ENCODE measurements around the gene SORCS2. TPM values are rescaled to one million over a fixed set of nuclear protein-coding genes. Genes with fewer than 3 reads are reported as not detected.

SORCS2 gene
- total RNA-seq, 1 experiment from 2014 or later: 0.06 TPM

DNA sequence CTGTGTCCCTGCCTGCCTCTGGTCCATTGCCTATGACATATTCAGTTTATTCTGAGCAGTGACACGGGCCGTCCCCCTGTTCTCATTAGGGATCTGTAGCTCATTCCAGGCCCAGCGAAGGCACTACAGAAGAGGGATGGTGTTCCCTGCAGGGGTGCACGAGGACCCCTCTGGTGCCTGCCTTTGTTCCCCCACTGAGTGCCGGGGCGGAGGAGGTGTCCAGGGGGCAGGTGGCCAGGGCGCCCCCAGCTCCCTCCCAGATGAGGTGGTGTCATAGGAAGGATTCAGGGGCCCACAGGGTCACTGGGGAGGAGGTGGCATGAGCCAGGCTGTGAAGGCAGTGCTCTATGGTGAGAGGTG lies 61.0 kb downstream of the SORCS2 start:
- no peaks in the 10 kb centered on the region for H3K4me1 ChIP-seq (ENCODE audit: insufficient read depth, low read length, poor library complexity, severe bottlenecking)
- no peaks in the 10 kb centered on the region for H3K9me3 ChIP-seq (ENCODE audit: low read depth, low read length, poor library complexity, severe bottlenecking)
- no peak overlapping the region for H3K27ac ChIP-seq (ENCODE audit: low read depth, low read length, poor library complexity, severe bottlenecking)
- no peaks in the 10 kb centered on the region for H3K36me3 ChIP-seq (ENCODE audit: insufficient read depth, low read length, poor library complexity, severe bottlenecking)
- no TSS peak for BruUV-seq (replicated peaks)
- peaks cover 4% of the 10 kb centered on the region for H3K27me3 ChIP-seq (replicated peaks; ENCODE audit: insufficient read depth, low read depth, low read length, poor library complexity)
- ChIA-PET POLR2A (ENCODE audit: low non-redundant PET) (no interaction called here), CTCF (no interaction called here)
- intact Hi-C loops (cut with micrococcal nuclease; ENCODE audit: unreplicated experiment): no loop called here
- TF ChIP-seq, protein P1, sequence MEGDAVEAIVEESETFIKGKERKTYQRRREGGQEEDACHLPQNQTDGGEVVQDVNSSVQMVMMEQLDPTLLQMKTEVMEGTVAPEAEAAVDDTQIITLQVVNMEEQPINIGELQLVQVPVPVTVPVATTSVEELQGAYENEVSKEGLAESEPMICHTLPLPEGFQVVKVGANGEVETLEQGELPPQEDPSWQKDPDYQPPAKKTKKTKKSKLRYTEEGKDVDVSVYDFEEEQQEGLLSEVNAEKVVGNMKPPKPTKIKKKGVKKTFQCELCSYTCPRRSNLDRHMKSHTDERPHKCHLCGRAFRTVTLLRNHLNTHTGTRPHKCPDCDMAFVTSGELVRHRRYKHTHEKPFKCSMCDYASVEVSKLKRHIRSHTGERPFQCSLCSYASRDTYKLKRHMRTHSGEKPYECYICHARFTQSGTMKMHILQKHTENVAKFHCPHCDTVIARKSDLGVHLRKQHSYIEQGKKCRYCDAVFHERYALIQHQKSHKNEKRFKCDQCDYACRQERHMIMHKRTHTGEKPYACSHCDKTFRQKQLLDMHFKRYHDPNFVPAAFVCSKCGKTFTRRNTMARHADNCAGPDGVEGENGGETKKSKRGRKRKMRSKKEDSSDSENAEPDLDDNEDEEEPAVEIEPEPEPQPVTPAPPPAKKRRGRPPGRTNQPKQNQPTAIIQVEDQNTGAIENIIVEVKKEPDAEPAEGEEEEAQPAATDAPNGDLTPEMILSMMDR (conservative IDR thresholded peaks at IDR 0.05; ENCODE audit: low read depth, low read length): no peak
- TF ChIP-seq EZH2 (IDR thresholded peaks at IDR 0.05; ENCODE audit: borderline replicate concordance, low read depth, low read length, poor library complexity, severe bottlenecking): no peak
- no peak for DNase-seq (ENCODE audit: low spot score)
- no peak overlapping the region for H3K4me3 ChIP-seq (ENCODE audit: low read depth, low read length, poor library complexity, severe bottlenecking)

DNA sequence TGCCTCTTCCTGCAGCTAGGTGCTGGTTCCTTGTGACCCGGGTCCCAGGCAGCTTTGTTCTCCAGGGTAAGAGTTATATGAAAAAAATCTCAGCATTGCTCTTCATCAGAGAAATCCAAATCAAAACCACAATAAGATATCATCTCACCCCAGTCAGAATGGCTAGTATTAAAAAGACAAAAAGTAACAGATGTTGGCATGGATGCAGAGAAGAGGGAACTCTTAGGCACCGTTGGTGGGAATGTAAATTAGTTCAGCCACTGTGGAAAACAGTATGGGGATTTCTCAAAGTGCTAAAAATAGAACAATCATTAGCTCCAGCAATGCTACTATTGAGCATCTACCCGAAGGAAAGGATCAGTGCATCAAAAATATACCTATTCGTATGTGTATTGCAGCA lies 61.5 kb downstream of the SORCS2 start:
- peaks cover 4% of the 10 kb centered on the region for H3K27me3 ChIP-seq (replicated peaks; ENCODE audit: insufficient read depth, low read depth, low read length, poor library complexity)
- no peaks in the 10 kb centered on the region for H3K36me3 ChIP-seq (ENCODE audit: insufficient read depth, low read length, poor library complexity, severe bottlenecking)
- no peaks in the 10 kb centered on the region for H3K4me1 ChIP-seq (ENCODE audit: insufficient read depth, low read length, poor library complexity, severe bottlenecking)
- H3K27ac ChIP-seq (ENCODE audit: low read depth, low read length, poor library complexity, severe bottlenecking): no peak overlapping the region
- POLR2A ChIA-PET (ENCODE audit: low non-redundant PET): no interaction called here
- no TSS peak for BruUV-seq (replicated peaks)
- H3K4me3 ChIP-seq (ENCODE audit: low read depth, low read length, poor library complexity, severe bottlenecking): no peak overlapping the region
- no peak for DNase-seq (ENCODE audit: low spot score)
- intact Hi-C loops (cut with micrococcal nuclease; ENCODE audit: unreplicated experiment): no loop called here
- no peaks in the 10 kb centered on the region for H3K9me3 ChIP-seq (ENCODE audit: low read depth, low read length, poor library complexity, severe bottlenecking)
- TF ChIP-seq, protein P1 (conservative IDR thresholded peaks at IDR 0.05; ENCODE audit: low read depth, low read length): no peak
- no peak for TF ChIP-seq EZH2 (IDR thresholded peaks at IDR 0.05; ENCODE audit: borderline replicate concordance, low read depth, low read length, poor library complexity, severe bottlenecking)
- CTCF ChIA-PET: no interaction called here

DNA sequence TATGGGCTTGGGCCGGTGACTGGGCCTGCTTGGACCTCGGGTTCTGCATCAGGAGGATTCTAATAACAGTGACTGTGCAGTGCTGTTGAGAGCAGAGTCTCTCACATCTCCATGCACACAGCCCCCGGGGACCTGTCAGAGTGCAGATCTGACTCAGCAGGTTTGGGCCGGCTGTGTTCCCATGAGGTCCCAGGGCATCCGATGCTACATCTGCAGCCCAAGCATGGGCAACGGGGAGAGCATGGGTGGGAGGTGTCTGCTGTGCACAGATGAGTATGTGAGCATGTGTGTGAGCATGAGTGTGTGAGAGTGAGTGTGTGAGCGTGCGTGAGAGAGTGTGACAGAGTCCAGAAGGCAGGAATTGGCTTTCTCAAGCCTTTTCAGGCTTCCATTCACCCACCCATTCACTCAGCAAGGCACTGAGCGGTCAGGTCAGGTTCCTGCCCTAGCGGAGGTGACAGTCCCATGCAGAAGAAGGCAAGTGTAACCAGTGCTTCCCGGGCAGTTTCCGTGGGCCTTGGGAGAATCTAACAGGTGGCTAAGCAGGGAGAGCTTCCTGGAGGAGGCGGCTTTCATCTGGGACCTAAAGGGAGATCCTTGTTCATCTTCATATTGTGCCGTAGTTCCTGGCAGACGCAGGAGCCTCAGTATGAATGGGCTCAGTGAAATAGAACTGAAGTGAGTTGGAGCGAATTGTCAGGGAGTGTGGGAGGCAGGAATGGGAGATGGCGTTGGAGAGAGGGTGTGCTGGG lies 62.6 kb downstream of the SORCS2 start:
- Histone ChIP-seq H3K36me3 (ENCODE audit: insufficient read depth, low read length, poor library complexity, severe bottlenecking) (no peaks in the 10 kb centered on the region), H3K27ac (ENCODE audit: low read depth, low read length, poor library complexity, severe bottlenecking) (no peak overlapping the region), H3K4me1 (ENCODE audit: insufficient read depth, low read length, poor library complexity, severe bottlenecking) (no peaks in the 10 kb centered on the region), H3K9me3 (ENCODE audit: low read depth, low read length, poor library complexity, severe bottlenecking) (no peaks in the 10 kb centered on the region), H3K27me3 (replicated peaks; ENCODE audit: insufficient read depth, low read depth, low read length, poor library complexity) (peaks cover 4% of the 10 kb centered on the region), H3K4me3 (ENCODE audit: low read depth, low read length, poor library complexity, severe bottlenecking) (no peak overlapping the region)
- TF ChIP-seq EZH2 (IDR thresholded peaks at IDR 0.05; ENCODE audit: borderline replicate concordance, low read depth, low read length, poor library complexity, severe bottlenecking): no peak
- TF ChIP-seq, protein P1 (conservative IDR thresholded peaks at IDR 0.05; ENCODE audit: low read depth, low read length): no peak
- intact Hi-C loops (cut with micrococcal nuclease; ENCODE audit: unreplicated experiment): no loop called here
- CTCF ChIA-PET: no interaction called here
- BruUV-seq (replicated peaks): no TSS peak
- DNase-seq (ENCODE audit: low spot score): no peak
- POLR2A ChIA-PET (ENCODE audit: low non-redundant PET): no interaction called here

All from A673 (cell line).